H9 (cell line): Measurements from ENCODE around the gene AURKA. TPM values are rescaled to one million over a fixed set of nuclear protein-coding genes. Genes with fewer than 3 reads are reported as not detected.

Experiments
- DNase-seq: peaks from one replicate; pipeline ENCODE4 v3.0.0-alpha.2; 2017
- H2AFZ ChIP-seq: one replicate; pipeline ENCODE4 v1.6.1; 2013; ENCODE audit warnings: mild to moderate bottlenecking, low read length, control low read depth, moderate library complexity
- H2AK5ac ChIP-seq: 2 replicates; pipeline ENCODE4 v1.6.1; 2013; ENCODE audit warnings: low read length, control low read depth, mixed read lengths; ENCODE audit not compliant: insufficient read length
- H2BK120ac ChIP-seq: one replicate; pipeline ENCODE4 v1.6.1; 2013; ENCODE audit warnings: low read depth, mild to moderate bottlenecking, low read length, control low read depth, inconsistent platforms; ENCODE audit not compliant: poor library complexity, severe bottlenecking
- H2BK12ac ChIP-seq: 2 replicates; pipeline ENCODE4 v1.6.1; 2013; ENCODE audit warnings: low read length, control low read depth, mixed read lengths, low read depth; ENCODE audit not compliant: insufficient read length
- H2BK15ac ChIP-seq: 2 replicates; pipeline ENCODE4 v1.6.1; 2013; ENCODE audit warnings: low read depth, low read length, control low read depth
- H2BK20ac ChIP-seq: one replicate; pipeline ENCODE4 v1.6.1; 2013; ENCODE audit warnings: low read depth, mild to moderate bottlenecking, low read length, control low read depth, inconsistent platforms; ENCODE audit not compliant: poor library complexity, severe bottlenecking
- H2BK5ac ChIP-seq: 2 replicates; pipeline ENCODE4 v1.6.1; 2013; ENCODE audit warnings: low read length, control low read depth, mixed read lengths; ENCODE audit not compliant: insufficient read length
- H3K14ac ChIP-seq: 2 replicates; pipeline ENCODE4 v1.6.1; 2013; ENCODE audit warnings: low read length, control low read depth; ENCODE audit not compliant: insufficient read depth
- H3K18ac ChIP-seq: 2 replicates; pipeline ENCODE4 v1.6.1; 2013; ENCODE audit warnings: low read depth, mild to moderate bottlenecking, mixed read lengths, low read length, control low read depth; ENCODE audit not compliant: insufficient read length
- H3K23ac ChIP-seq: 2 replicates; pipeline ENCODE4 v1.6.1; 2013; ENCODE audit warnings: low read length, control low read depth, mixed read lengths, low read depth; ENCODE audit not compliant: insufficient read length
- H3K23me2 ChIP-seq: 2 replicates; pipeline ENCODE4 v1.6.1; 2013; ENCODE audit warnings: low read depth, mild to moderate bottlenecking, mixed read lengths, low read length, control low read depth; ENCODE audit not compliant: insufficient read length, poor library complexity, severe bottlenecking
- H3K27ac ChIP-seq: 2 replicates; pipeline ENCODE4 v1.5.1; 2013; ENCODE audit warnings: low read length, control low read depth, mixed read lengths, low read depth; ENCODE audit not compliant: insufficient read length
- H3K27me3 ChIP-seq: 2 replicates; pipeline ENCODE4 v1.6.1; 2013; ENCODE audit warnings: low read length, control low read depth, inconsistent platforms; ENCODE audit not compliant: insufficient read depth
- H3K4ac ChIP-seq: 2 replicates; pipeline ENCODE4 v1.6.1; 2013; ENCODE audit warnings: low read depth, mild to moderate bottlenecking, control low read depth, inconsistent platforms, low read length, moderate library complexity
- H3K4me1 ChIP-seq: 2 replicates; pipeline ENCODE4 v1.6.1; 2013; ENCODE audit warnings: low read length, control low read depth, inconsistent platforms; ENCODE audit not compliant: insufficient read depth
- H3K4me2 ChIP-seq: 2 replicates; pipeline ENCODE4 v1.6.1; 2013; ENCODE audit warnings: low read length, control low read depth, mixed read lengths; ENCODE audit not compliant: insufficient read length, insufficient read depth
- H3K56ac ChIP-seq: 2 replicates; pipeline ENCODE4 v1.6.1; 2013; ENCODE audit warnings: low read depth, mild to moderate bottlenecking, mixed read lengths, low read length, control low read depth; ENCODE audit not compliant: insufficient read length
- H3K79me1 ChIP-seq: 2 replicates; pipeline ENCODE4 v1.6.1; 2013; ENCODE audit warnings: low read depth, mild to moderate bottlenecking, moderate library complexity, low read length, control low read depth, inconsistent platforms; ENCODE audit not compliant: insufficient read depth, poor library complexity, severe bottlenecking
- H3K79me2 ChIP-seq: 2 replicates; pipeline ENCODE4 v1.6.1; 2013; ENCODE audit warnings: low read length, control low read depth, inconsistent platforms; ENCODE audit not compliant: insufficient read depth
- H3K9ac ChIP-seq: 2 replicates; pipeline ENCODE4 v1.6.1; 2013; ENCODE audit warnings: low read length, control low read depth, mixed read lengths; ENCODE audit not compliant: insufficient read length; ENCODE audit errors: extremely low read depth
- H3K9me3 ChIP-seq: one replicate; pipeline ENCODE4 v1.6.1; 2013; ENCODE audit warnings: low read depth, low read length, inconsistent platforms; ENCODE audit not compliant: control insufficient read depth
- H3T11ph ChIP-seq: one replicate; pipeline ENCODE4 v1.6.1; 2013; ENCODE audit warnings: mild to moderate bottlenecking, low read length, control low read depth, inconsistent platforms
- H4K20me1 ChIP-seq: one replicate; pipeline ENCODE4 v1.6.1; 2013; ENCODE audit not compliant: control insufficient read depth, insufficient read length, insufficient read depth
- H4K5ac ChIP-seq: 2 replicates; pipeline ENCODE4 v1.6.1; 2013; ENCODE audit warnings: low read depth, mild to moderate bottlenecking, mixed read lengths, low read length, control low read depth; ENCODE audit not compliant: insufficient read length
- H4K8ac ChIP-seq: replicated peaks from 2 replicates; pipeline ENCODE4 v1.6.1; 2013; ENCODE audit warnings: low read length, control low read depth, mixed read lengths, low read depth; ENCODE audit not compliant: insufficient read length
- H4K91ac ChIP-seq: 2 replicates; pipeline ENCODE4 v1.6.1; 2013; ENCODE audit warnings: low read depth, mild to moderate bottlenecking, moderate library complexity, mixed read lengths, low read length, control low read depth; ENCODE audit not compliant: insufficient read length
- H3K27ac Mint-ChIP-seq, 3 experiments: 2 replicates in 2 of 3; 3 replicates in 1 of 3; pipeline ENCODE4 v1.8.0; 2020 to 2021; ENCODE audit warnings: mixed read lengths in 3 of 3, mild to moderate bottlenecking in 1 of 3, moderate library complexity in 1 of 3
- H3K27me3 Mint-ChIP-seq: 2 replicates; pipeline ENCODE4 v1.8.0; 2021; ENCODE audit warnings: low read depth, mild to moderate bottlenecking, moderate library complexity, mixed read lengths
- H3K36me3 Mint-ChIP-seq, 3 experiments: 2 replicates in 2 of 3; 3 replicates in 1 of 3; pipeline ENCODE4 v1.8.0; 2020 to 2021; ENCODE audit warnings: low read depth in 3 of 3, mixed read lengths in 3 of 3; ENCODE audit not compliant: insufficient read depth in 1 of 3
- H3K4me1 Mint-ChIP-seq, 2 experiments: 2 replicates each; pipeline ENCODE4 v1.8.0; 2020; ENCODE audit warnings: mixed read lengths in 2 of 2
- H3K4me3 Mint-ChIP-seq, 2 experiments: 2 replicates in 1 of 2; 3 replicates in 1 of 2; pipeline ENCODE4 v1.8.0; 2020 to 2021; ENCODE audit warnings: mild to moderate bottlenecking in 2 of 2, mixed read lengths in 2 of 2, moderate library complexity in 1 of 2
- H3K9me3 Mint-ChIP-seq, 2 experiments: 2 replicates in 1 of 2; 3 replicates in 1 of 2; pipeline ENCODE4 v1.8.0; 2020; ENCODE audit warnings: mild to moderate bottlenecking in 2 of 2, mixed read lengths in 2 of 2, moderate library complexity in 1 of 2
- CTCF ChIP-seq: fragments of 200-600 bp; sonication (generic); conservative IDR thresholded peaks from 3 replicates; pipeline ENCODE4 v1.8.0; 2021; ENCODE audit warnings: antibody characterized with exemption, mild to moderate bottlenecking
- WGBS: extraction: QIAGEN DNeasy Blood & Tissue Kit; methylation state at CpG from one replicate; pipeline ENCODE4 v1.1.7; 2013; ENCODE audit warnings: missing lambda C conversion rate, low lambda C conversion rate, mixed read lengths; ENCODE audit not compliant: insufficient read length; ENCODE audit errors: extremely low coverage; 5-methylcytosine and 5-hydroxymethylcytosine counted together
- total RNA-seq: library from RNA; stranded (reverse); gene quantifications from 2 replicates; pipeline ENCODE4 v1.2.1, GENCODE V29; 2021

The AURKA gene
- total RNA-seq, 1 experiment from 2014 or later: 86.8 TPM

GRCh38 chr20:56385130-56385529 lies 6.9 kb downstream of the AURKA start:
- Histone ChIP-seq H4K5ac (no peak overlapping the region), H3K4me1 (no peaks in the 10 kb centered on the region), H2BK15ac (no peak overlapping the region), H4K91ac (no peak overlapping the region), H3K9me3 (no peaks in the 10 kb centered on the region), H3K27ac (no peak overlapping the region), H2BK20ac (no peak overlapping the region), H3K79me1 (peaks cover 29% of the 10 kb centered on the region), H2BK120ac (no peak overlapping the region), H3K9ac (peak overlapping the region; percentile 37), H3K27me3 (no peaks in the 10 kb centered on the region), H3K56ac (no peak overlapping the region), H2AK5ac (no peak overlapping the region), H4K8ac (no peak overlapping the region), H3K79me2 (peaks cover 18% of the 10 kb centered on the region; the same call in 1 of the 2 replicates), H2BK5ac (no peak overlapping the region), H3K23me2 (no peaks in the 10 kb centered on the region), H3K18ac (no peak overlapping the region), H3T11ph (no peak overlapping the region), H3K4ac (no peak overlapping the region), H2AFZ (no peak overlapping the region), H3K23ac (no peak overlapping the region), H3K14ac (no peak overlapping the region), H4K20me1 (no peaks in the 10 kb centered on the region), H2BK12ac (no peak overlapping the region), H3K4me2 (no peak overlapping the region)
- Mint-ChIP-seq H3K27ac (0 out of 7 replicates have a peak overlapping the region, but pooled peaks of 1 of the 3 experiments have one; percentile 11), H3K36me3 (peaks cover 60 to 92% (median 87%) of the 10 kb centered on the region in 3 experiments), H3K4me3 (no peak overlapping the region), H3K27me3 (no peaks in the 10 kb centered on the region), H3K9me3 (no peaks in the 10 kb centered on the region), H3K4me1 (peaks cover 15 to 21% of the 10 kb centered on the region in 2 experiments)
- no peak for TF ChIP-seq CTCF
- DNase-seq: no peak
- no CpG with 5 or more reads among the region's 4 CpGs for WGBS
